Keratinocyte (primary cell): Measurements from ENCODE around the gene LRBA.

Experiments
- CTCF ChIP-seq, 3 experiments: IDR thresholded peaks in 1 of 3; conservative IDR thresholded peaks in 1 of 3; optimal IDR thresholded peaks in 1 of 3; 2 replicates in 2 of 3; 3 replicates in 1 of 3; pipeline versions ENCODE3 to v1.5.1; 2011; ENCODE audit warnings: low read length in 3 of 3, mild to moderate bottlenecking in 3 of 3, moderate library complexity in 2 of 3, control low read depth in 1 of 3, inconsistent platforms in 1 of 3; ENCODE audit not compliant: insufficient read depth in 2 of 3; ENCODE audit errors: extremely low read depth in 1 of 3
- EZH2 ChIP-seq: IDR thresholded peaks from one replicate; pipeline ENCODE4 v1.6.1; 2012; ENCODE audit warnings: inconsistent platforms, mild to moderate bottlenecking, low read length, moderate library complexity

GRCh38 chr4:150569998-150570535, 445.0 kb downstream of the LRBA start:
- TF ChIP-seq CTCF (optimal IDR thresholded peaks at IDR 0.05 in 1 of 3, IDR thresholded peaks at IDR 0.05 in 1 of 3, conservative IDR thresholded peaks at IDR 0.05 in 1 of 3; ENCODE audit: extremely low read depth in 1 of 3, insufficient read depth in 2 of 3, low read length in 3 of 3) = no peak
- TF ChIP-seq EZH2 = no peak
